IMR-90 (cell line): Measurements from ENCODE around the gene LRRC26.

Experiments
- FOS ChIP-seq: fragments of 150-350 bp; IDR thresholded peaks from 2 replicates; pipeline ENCODE4 v1.6.1; 2016; ENCODE audit warnings: low read depth, low read length
- MAZ ChIP-seq: IDR thresholded peaks from 2 replicates; pipeline ENCODE4 v1.6.1; 2012; ENCODE audit warnings: low read depth, mild to moderate bottlenecking, low read length, improper control_type of control experiment, moderate library complexity, borderline replicate concordance
- POLR2A ChIP-seq: IDR thresholded peaks from 2 replicates; pipeline ENCODE4 v1.6.1; 2012; ENCODE audit warnings: mild to moderate bottlenecking, low read depth, low read length
- TF ChIP-seq, protein P1 (sequence below): conservative IDR thresholded peaks from 2 replicates; pipeline ENCODE4 v1.5.1; 2012; ENCODE audit warnings: mild to moderate bottlenecking, low read depth, low read length, improper control_type of control experiment
- TF ChIP-seq, protein P2 (sequence below): fragments of 150-350 bp; IDR thresholded peaks from 2 replicates; pipeline ENCODE4 v1.6.1; 2017; ENCODE audit warnings: mild to moderate bottlenecking, antibody characterized with exemption, low read length, low read depth

DNA sequence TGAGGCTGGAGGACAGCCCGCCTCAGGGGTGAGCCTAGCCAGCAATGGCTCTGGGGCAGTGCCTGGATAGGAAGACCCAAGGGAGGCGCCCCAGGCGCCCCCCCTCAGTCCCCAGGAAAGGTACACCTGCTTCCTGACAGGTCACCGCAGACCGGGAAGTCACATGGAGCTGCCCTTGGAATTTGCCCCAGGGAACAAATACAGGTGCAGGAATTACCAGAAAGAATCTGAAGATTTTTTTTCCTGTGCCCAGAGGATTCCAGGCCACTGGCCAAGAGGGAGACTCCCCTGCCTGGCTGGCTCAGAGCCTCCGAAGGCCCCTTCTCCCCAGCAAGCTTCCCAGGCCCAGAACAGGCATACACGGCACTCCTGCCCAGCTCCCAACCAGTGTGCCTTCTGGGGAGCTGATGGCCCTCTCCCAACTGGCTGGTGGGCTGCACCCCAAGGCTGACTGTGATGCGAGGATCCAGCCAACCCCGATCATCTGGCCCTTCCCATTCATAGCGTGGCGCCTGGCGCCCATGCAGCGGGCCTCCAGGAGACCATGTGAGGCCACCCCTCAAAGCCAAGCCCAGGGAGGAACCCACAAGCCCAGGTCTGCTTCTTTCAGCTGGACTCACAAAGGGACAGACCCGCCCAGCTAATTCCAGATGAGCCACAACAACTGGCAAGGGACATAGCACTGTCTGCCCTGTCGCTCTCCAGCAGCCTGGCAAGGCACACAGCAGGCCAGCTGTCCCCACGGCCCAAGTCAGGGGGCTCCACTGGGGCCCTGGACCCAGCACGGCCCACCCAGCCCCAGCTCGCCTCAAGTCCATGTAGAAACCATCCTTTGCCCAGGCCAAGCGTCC is 28.4 kb upstream of the LRRC26 start:
- TF ChIP-seq, protein P1, sequence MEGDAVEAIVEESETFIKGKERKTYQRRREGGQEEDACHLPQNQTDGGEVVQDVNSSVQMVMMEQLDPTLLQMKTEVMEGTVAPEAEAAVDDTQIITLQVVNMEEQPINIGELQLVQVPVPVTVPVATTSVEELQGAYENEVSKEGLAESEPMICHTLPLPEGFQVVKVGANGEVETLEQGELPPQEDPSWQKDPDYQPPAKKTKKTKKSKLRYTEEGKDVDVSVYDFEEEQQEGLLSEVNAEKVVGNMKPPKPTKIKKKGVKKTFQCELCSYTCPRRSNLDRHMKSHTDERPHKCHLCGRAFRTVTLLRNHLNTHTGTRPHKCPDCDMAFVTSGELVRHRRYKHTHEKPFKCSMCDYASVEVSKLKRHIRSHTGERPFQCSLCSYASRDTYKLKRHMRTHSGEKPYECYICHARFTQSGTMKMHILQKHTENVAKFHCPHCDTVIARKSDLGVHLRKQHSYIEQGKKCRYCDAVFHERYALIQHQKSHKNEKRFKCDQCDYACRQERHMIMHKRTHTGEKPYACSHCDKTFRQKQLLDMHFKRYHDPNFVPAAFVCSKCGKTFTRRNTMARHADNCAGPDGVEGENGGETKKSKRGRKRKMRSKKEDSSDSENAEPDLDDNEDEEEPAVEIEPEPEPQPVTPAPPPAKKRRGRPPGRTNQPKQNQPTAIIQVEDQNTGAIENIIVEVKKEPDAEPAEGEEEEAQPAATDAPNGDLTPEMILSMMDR = no peak
- TF ChIP-seq POLR2A (no peak), FOS (no peak), MAZ (no peak)
- TF ChIP-seq, protein P2, sequence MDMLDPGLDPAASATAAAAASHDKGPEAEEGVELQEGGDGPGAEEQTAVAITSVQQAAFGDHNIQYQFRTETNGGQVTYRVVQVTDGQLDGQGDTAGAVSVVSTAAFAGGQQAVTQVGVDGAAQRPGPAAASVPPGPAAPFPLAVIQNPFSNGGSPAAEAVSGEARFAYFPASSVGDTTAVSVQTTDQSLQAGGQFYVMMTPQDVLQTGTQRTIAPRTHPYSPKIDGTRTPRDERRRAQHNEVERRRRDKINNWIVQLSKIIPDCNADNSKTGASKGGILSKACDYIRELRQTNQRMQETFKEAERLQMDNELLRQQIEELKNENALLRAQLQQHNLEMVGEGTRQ = no peak
